Upper lobe of left lung (tissue), 6 donors: ENCODE measurements around the gene LRRC74A. TPM values are rescaled to one million over a fixed set of nuclear protein-coding genes. Genes with fewer than 3 reads are reported as not detected.

ENCODE experiments used
- ATAC-seq, 2 donors: fragments of 200-7000 bp; cut with Tn5 transposase; one replicate each; pipeline ENCODE4 v1.9.1; 2022; ENCODE audit warnings: mild to moderate bottlenecking in 2 of 2, moderate library complexity in 2 of 2; ENCODE audit not compliant: low FRiP score in 2 of 2
- DNase-seq, 2 donors: peaks; one replicate each; pipeline ENCODE4 v3.0.0-alpha.2; 2019 to 2020
- H3K27ac ChIP-seq, 4 donors: fragments of 200-600 bp; sonication (generic); one replicate each; pipeline ENCODE4 v1.5.1; 2016 to 2019
- H3K27me3 ChIP-seq, 4 donors: fragments of 200-600 bp; sonication (generic); one replicate each; pipeline ENCODE4 v1.5.1; 2017 to 2019
- H3K36me3 ChIP-seq, 4 donors: fragments of 200-600 bp; sonication (generic); one replicate each; pipeline ENCODE4 v1.5.1; 2016 to 2019
- H3K4me1 ChIP-seq, 4 donors: fragments of 200-600 bp; sonication (generic); one replicate each; pipeline ENCODE4 v1.5.1; 2018 to 2019
- H3K4me3 ChIP-seq, 4 donors: fragments of 200-600 bp; sonication (generic); one replicate each; pipeline ENCODE4 v1.5.1; 2017 to 2019; ENCODE audit warnings: mild to moderate bottlenecking in 2 of 4, moderate library complexity in 1 of 4
- H3K9me3 ChIP-seq, 4 donors: fragments of 200-600 bp; sonication (generic); one replicate each; pipeline ENCODE4 v1.5.1; 2018 to 2019
- EP300 ChIP-seq, 4 donors: sonication (generic); formaldehyde crosslinking; IDR thresholded peaks; one replicate each; pipeline ENCODE4 v1.5.1; 2017; ENCODE audit warnings: antibody characterized with exemption in 4 of 4, control low read depth in 2 of 4
- POLR2A ChIP-seq, 4 donors: fragments of 450-650 bp; IDR thresholded peaks; one replicate each; pipeline ENCODE4 v1.5.1; 2016 to 2017; ENCODE audit warnings: antibody characterized with exemption in 4 of 4, mild to moderate bottlenecking in 2 of 4
- POLR2AphosphoS5 ChIP-seq, 2 donors: sonication (generic); formaldehyde crosslinking; IDR thresholded peaks; one replicate each; pipeline ENCODE4 v1.5.1; 2017; ENCODE audit warnings: antibody characterized with exemption in 2 of 2
- WGBS, 2 donors: methylation state at CpG; one replicate each; pipeline ENCODE4 v1.1.5; 2017 to 2018; 5-methylcytosine and 5-hydroxymethylcytosine counted together
- total RNA-seq, 6 donors: library from RNA; depleted of rRNA in 4 of 6; stranded (reverse); fragments of >200 nt in 4 of 6; gene quantifications; one replicate each; pipeline versions ENCODE4 v1.1.0 to v1.2.1, GENCODE V29; 2016 to 2021
- TF ChIP-seq, protein P1 (sequence below), 6 experiments: fragments of 450-650 bp in 4 of 6; fragments of 200-600 bp in 2 of 6; sonication (generic) in 2 of 6; IDR thresholded peaks; one replicate each; pipeline ENCODE4 v1.5.1; 2016 to 2019; ENCODE audit warnings: antibody characterized with exemption in 6 of 6
- donor health status: DM: no; HTN: no; CAD: no; lungs with moderate emphysema.
- donor health status: DM: no; HTN: yes; CAD: no; lungs with severe emphysema.

Gene LRRC74A
- total RNA-seq, 6 donors from 2014 or later = not detected

DNA sequence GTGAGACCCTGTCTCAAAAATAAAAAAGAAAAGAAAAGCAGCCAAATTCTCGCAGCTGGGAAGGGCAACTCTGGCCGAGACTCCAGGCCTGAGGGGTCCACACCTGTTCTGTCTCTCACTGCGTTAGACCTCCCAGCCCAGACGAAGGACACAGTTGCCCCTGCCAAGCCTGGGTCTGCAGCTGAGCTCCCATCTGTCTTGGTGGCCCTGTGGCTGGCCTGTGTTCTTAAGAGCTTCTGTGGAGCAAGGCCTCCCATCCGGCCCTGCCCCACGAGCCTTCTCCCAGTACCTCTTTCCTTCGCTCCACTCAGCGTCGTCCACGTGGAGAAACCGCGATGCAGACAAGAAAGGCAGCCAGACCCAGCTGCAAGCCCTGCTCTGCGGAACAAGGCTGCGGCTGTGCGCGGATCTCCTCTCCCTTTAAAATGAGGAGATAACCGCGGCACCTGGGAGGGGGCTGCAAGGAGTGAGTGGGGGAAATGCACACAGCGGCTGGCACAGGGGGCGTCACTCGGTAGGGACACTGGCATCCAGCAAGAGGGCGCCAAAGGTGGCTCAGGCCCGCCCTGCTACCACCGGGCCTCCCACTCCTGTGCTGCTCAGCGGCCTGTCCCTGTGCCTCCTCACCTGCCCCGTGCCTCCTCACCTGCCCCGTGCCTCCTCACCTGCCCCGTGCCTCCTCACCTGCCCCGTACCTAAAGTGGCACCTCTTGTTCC, 42.4 kb downstream of the LRRC74A start:
- peaks cover 32 to 40% (median 37%) of the 10 kb centered on the region in 4 donors for H3K4me1 ChIP-seq
- TF ChIP-seq POLR2A (IDR thresholded peaks at IDR 0.05) (no peak), POLR2AphosphoS5 (IDR thresholded peaks at IDR 0.05) (no peak), EP300 (IDR thresholded peaks at IDR 0.05) (no peak)
- TF ChIP-seq, protein P1, sequence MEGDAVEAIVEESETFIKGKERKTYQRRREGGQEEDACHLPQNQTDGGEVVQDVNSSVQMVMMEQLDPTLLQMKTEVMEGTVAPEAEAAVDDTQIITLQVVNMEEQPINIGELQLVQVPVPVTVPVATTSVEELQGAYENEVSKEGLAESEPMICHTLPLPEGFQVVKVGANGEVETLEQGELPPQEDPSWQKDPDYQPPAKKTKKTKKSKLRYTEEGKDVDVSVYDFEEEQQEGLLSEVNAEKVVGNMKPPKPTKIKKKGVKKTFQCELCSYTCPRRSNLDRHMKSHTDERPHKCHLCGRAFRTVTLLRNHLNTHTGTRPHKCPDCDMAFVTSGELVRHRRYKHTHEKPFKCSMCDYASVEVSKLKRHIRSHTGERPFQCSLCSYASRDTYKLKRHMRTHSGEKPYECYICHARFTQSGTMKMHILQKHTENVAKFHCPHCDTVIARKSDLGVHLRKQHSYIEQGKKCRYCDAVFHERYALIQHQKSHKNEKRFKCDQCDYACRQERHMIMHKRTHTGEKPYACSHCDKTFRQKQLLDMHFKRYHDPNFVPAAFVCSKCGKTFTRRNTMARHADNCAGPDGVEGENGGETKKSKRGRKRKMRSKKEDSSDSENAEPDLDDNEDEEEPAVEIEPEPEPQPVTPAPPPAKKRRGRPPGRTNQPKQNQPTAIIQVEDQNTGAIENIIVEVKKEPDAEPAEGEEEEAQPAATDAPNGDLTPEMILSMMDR (IDR thresholded peaks at IDR 0.05) = no peak
- H3K36me3 ChIP-seq = no peaks in the 10 kb centered on the region
- no peaks in the 10 kb centered on the region for H3K9me3 ChIP-seq
- DNase-seq (no peak), ATAC-seq (no peak)
- H3K27me3 ChIP-seq = no peaks in the 10 kb centered on the region
- H3K27ac ChIP-seq = no peak overlapping the region
- no peak overlapping the region for H3K4me3 ChIP-seq
- WGBS, 2 donors = 72 to 75% methylated on average over 20 to 27 of the region's 29 CpGs

DNA sequence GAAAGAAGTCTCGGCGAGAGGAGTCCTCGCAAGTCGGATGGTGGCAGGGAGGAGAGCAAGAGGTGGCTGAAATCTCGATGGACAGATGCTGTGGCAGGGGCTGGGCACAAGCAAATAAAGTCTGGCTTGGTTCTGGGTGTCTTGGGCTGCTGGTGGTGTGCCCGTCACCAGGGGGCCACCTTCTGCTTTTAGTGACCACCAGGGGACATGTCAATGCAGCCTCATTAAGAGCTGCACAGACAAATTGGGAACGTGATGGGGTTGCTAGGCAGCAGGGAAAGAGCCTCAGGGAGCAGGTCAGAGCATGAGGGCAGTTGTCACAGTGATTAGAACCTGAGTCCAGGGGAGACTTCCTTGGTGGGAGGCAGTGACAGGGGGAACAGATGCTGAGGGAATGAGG, 44.0 kb downstream of the LRRC74A start:
- Histone ChIP-seq H3K4me3 (no peak overlapping the region), H3K27me3 (no peaks in the 10 kb centered on the region), H3K9me3 (no peaks in the 10 kb centered on the region), H3K27ac (no peak overlapping the region), H3K36me3 (no peaks in the 10 kb centered on the region), H3K4me1 (peaks cover 21 to 29% (median 23%) of the 10 kb centered on the region in 4 donors)
- DNase-seq (no peak), ATAC-seq (no peak)
- 67 to 79% methylated on average over 7 of the region's 7 CpGs for WGBS, 2 donors
- TF ChIP-seq, protein P1 (IDR thresholded peaks at IDR 0.05) = peak in 1 of 6 experiments; percentile 10
- TF ChIP-seq EP300 (IDR thresholded peaks at IDR 0.05) (no peak), POLR2AphosphoS5 (IDR thresholded peaks at IDR 0.05) (no peak)

DNA sequence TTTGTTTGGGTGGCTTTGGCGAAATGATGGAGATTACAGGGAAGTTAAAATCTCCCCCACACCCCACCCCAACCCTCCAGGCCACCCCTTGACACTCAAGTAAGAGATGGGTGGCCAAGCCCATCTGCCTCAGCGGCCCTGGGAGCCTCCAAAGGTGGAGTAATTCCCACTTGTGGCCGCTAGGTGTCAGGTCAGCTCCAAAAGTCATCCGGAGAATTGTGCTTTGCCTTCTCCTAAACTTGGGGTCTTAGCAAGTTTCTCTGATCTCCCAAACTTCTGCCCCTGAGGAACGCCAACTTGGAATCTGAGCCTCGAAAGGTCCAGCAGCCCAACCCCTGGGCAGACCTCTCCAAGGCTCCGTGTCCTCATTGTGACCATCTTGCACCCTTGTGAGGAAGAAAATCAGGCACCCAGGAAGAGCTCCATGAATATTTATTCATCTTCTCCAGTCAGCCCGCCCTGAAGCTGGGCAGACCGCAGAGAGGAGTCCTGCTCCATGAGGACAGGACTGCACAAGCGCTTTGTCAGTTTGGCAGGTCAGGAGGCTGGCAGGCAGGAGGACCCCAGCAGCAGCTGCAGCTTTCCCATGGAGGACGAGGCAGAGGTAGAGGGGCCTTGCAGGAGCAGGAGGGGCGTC, 46.7 kb downstream of the LRRC74A start:
- 9 to 32% methylated on average over 9 to 12 of the region's 12 CpGs for WGBS, 2 donors
- DNase-seq (peak in 1 of 2 donors; percentile 56), ATAC-seq (peak; percentile 58 to 78)
- Histone ChIP-seq H3K4me3 (no peak overlapping the region), H3K4me1 (peaks cover 7 to 14% (median 10%) of the 10 kb centered on the region in 4 donors), H3K27ac (no peak overlapping the region), H3K9me3 (no peaks in the 10 kb centered on the region), H3K27me3 (no peaks in the 10 kb centered on the region), H3K36me3 (no peaks in the 10 kb centered on the region)
- TF ChIP-seq, protein P1 (IDR thresholded peaks at IDR 0.05) = peak; percentile 81 to 96 (median 86)
- TF ChIP-seq POLR2A (IDR thresholded peaks at IDR 0.05) = no peak

DNA sequence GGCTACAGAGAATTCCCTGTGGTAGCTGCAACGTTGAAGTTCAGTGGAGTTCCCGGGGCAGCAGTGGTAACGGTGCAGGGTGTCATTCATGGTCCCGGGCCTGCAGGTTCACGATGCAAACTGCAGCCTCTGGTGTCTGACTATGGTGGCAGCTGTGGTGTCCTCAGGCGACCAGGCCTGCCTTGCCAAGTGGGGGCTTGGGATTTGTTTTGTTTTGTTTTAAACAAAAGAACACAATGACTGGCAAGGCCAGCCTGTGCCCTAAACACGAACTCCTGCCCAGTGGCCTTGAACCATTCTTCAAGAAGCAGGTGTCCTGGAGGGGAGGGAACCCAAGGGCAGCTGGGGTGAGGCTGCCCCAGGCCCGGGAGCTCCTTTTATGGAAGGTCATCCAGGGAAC, 48.5 kb downstream of the LRRC74A start:
- TF ChIP-seq EP300 (IDR thresholded peaks at IDR 0.05) (peak in 1 of 4 donors; percentile 86), POLR2A (IDR thresholded peaks at IDR 0.05) (no peak), POLR2AphosphoS5 (IDR thresholded peaks at IDR 0.05) (peak in 1 of 2 donors; percentile 78)
- TF ChIP-seq, protein P1 (IDR thresholded peaks at IDR 0.05) = peak in 1 of 6 experiments; percentile 6
- H3K27me3 ChIP-seq = no peaks in the 10 kb centered on the region
- DNase-seq (no peak), ATAC-seq (no peak)
- H3K36me3 ChIP-seq = no peaks in the 10 kb centered on the region
- WGBS, 2 donors = 57 to 71% methylated on average over 6 to 8 of the region's 8 CpGs
- peaks cover 0 to 10% (median 3%) of the 10 kb centered on the region in 4 donors for H3K4me1 ChIP-seq
- peak overlapping the region in 3 of 4 donors; percentile 12 to 52 (median 35) for H3K27ac ChIP-seq
- no peaks in the 10 kb centered on the region for H3K9me3 ChIP-seq
- no peak overlapping the region for H3K4me3 ChIP-seq
